Testis (tissue), 3 donors: Measurements from ENCODE around the gene UBXN10. TPM values are rescaled to one million over a fixed set of nuclear protein-coding genes. Genes with fewer than 3 reads are reported as not detected.

Experiments used
- DNase-seq: peaks from one replicate; pipeline ENCODE4 v3.0.0-alpha.2; 2019
- H3K27ac ChIP-seq, 2 donors: fragments of 200-600 bp; sonication (generic); one replicate each; pipeline ENCODE4 v1.5.1; 2019
- H3K27me3 ChIP-seq: fragments of 200-600 bp; sonication (generic); one replicate; pipeline ENCODE4 v1.5.1; 2019
- H3K36me3 ChIP-seq: fragments of 200-600 bp; sonication (generic); one replicate; pipeline ENCODE4 v1.5.1; 2017; ENCODE audit warnings: low read depth; ENCODE audit errors: missing control alignments
- H3K4me1 ChIP-seq: fragments of 200-600 bp; sonication (generic); one replicate; pipeline ENCODE4 v1.5.1; 2019
- H3K4me3 ChIP-seq, 2 donors: fragments of 200-600 bp; sonication (generic); one replicate each; pipeline ENCODE4 v1.5.1; 2017 to 2019
- H3K9me3 ChIP-seq: fragments of 200-600 bp; sonication (generic); one replicate; pipeline ENCODE4 v1.5.1; 2017
- POLR2A ChIP-seq: fragments of 450-650 bp; IDR thresholded peaks from one replicate; pipeline ENCODE4 v1.6.1; 2017; ENCODE audit warnings: antibody characterized with exemption, mild to moderate bottlenecking, moderate library complexity
- WGBS, 2 donors: methylation state at CpG; one replicate each; pipeline ENCODE4 v1.1.5; 2018; 5-methylcytosine and 5-hydroxymethylcytosine counted together
- intact Hi-C: fragments of 100-400 bp; cut with DNase I; formaldehyde crosslinking; loops from one replicate; pipeline ENCODE4 v1.15.1; 2023; ENCODE audit warnings: low total_unique reads
- polyA plus RNA-seq: library from polyadenylated mRNA; stranded (reverse); fragments of 350-450 nt; fragmentation: Illumina TruSeq; extraction: RNeasy Lipid Tissue Mini Kit (QIAGEN cat#74804); gene quantifications from one replicate; pipeline ENCODE4 v1.2.3, GENCODE V29; 2014; ENCODE audit warnings: low read depth, low replicate concordance; ENCODE audit not compliant: insufficient read depth
- total RNA-seq, 2 donors: library from RNA; depleted of rRNA; stranded (reverse); fragments of >200 nt; gene quantifications; one replicate each; pipeline ENCODE4 v1.2.3, GENCODE V29; 2016
- TF ChIP-seq, protein P1 (sequence below), 3 experiments: fragments of 450-650 bp in 2 of 3; fragments of 200-600 bp in 1 of 3; sonication (generic) in 1 of 3; IDR thresholded peaks; one replicate each; pipeline ENCODE4 v1.5.1; 2016 to 2019; ENCODE audit warnings: antibody characterized with exemption in 3 of 3, mild to moderate bottlenecking in 2 of 3, moderate library complexity in 1 of 3

UBXN10 gene
- total and polyA plus RNA-seq, 3 donors from 2014 or later, result 18.2 to 43.7 (median 23.7) TPM

GRCh38 chr1:20198296-20198695, 12.4 kb downstream of the UBXN10 start:
- Histone ChIP-seq H3K9me3 (no peaks in the 10 kb centered on the region), H3K27ac (no peak overlapping the region), H3K27me3 (no peaks in the 10 kb centered on the region), H3K36me3 (no peaks in the 10 kb centered on the region), H3K4me1 (peaks cover 13% of the 10 kb centered on the region), H3K4me3 (no peak overlapping the region)
- DNase-seq, result no peak
- TF ChIP-seq POLR2A, result no peak
- TF ChIP-seq, protein P1, sequence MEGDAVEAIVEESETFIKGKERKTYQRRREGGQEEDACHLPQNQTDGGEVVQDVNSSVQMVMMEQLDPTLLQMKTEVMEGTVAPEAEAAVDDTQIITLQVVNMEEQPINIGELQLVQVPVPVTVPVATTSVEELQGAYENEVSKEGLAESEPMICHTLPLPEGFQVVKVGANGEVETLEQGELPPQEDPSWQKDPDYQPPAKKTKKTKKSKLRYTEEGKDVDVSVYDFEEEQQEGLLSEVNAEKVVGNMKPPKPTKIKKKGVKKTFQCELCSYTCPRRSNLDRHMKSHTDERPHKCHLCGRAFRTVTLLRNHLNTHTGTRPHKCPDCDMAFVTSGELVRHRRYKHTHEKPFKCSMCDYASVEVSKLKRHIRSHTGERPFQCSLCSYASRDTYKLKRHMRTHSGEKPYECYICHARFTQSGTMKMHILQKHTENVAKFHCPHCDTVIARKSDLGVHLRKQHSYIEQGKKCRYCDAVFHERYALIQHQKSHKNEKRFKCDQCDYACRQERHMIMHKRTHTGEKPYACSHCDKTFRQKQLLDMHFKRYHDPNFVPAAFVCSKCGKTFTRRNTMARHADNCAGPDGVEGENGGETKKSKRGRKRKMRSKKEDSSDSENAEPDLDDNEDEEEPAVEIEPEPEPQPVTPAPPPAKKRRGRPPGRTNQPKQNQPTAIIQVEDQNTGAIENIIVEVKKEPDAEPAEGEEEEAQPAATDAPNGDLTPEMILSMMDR (IDR thresholded peaks at IDR 0.05), result no peak
- intact Hi-C loops, result no loop called here
- 89 to 94% methylated on average over 1 of the region's 1 CpG for WGBS, 2 donors

- Histone ChIP-seq H3K36me3 (no peaks in the 10 kb centered on the region), H3K27ac (no peak overlapping the region), H3K27me3 (no peaks in the 10 kb centered on the region), H3K4me3 (no peak overlapping the region), H3K4me1 (peaks cover 11% of the 10 kb centered on the region), H3K9me3 (no peaks in the 10 kb centered on the region)
- no peak for DNase-seq
- intact Hi-C loops, result no loop called here
- WGBS, 2 donors, result 74 to 79% methylated on average over 7 of the region's 7 CpGs
- TF ChIP-seq, protein P1 (IDR thresholded peaks at IDR 0.05), result no peak
- no peak for TF ChIP-seq POLR2A
These were observed 13.0 kb downstream of the UBXN10 start for GRCh38 chr1:20198918-20199317.

- no peak for TF ChIP-seq POLR2A
- TF ChIP-seq, protein P1 (IDR thresholded peaks at IDR 0.05), result no peak
- no peak for DNase-seq
- H3K9me3 ChIP-seq, result no peaks in the 10 kb centered on the region
- intact Hi-C loops, result no loop called here
- 69 to 86% methylated on average over 3 of the region's 3 CpGs for WGBS, 2 donors
- no peaks in the 10 kb centered on the region for H3K27me3 ChIP-seq
- no peak overlapping the region for H3K4me3 ChIP-seq
- no peaks in the 10 kb centered on the region for H3K36me3 ChIP-seq
- no peak overlapping the region for H3K27ac ChIP-seq
- H3K4me1 ChIP-seq, result peaks cover 10% of the 10 kb centered on the region
These were observed 13.5 kb downstream of the UBXN10 start for GRCh38 chr1:20199403-20199802.

- intact Hi-C loops, result loop anchor here (10.0 kb wide), 2 partner anchors 95 to 295 kb away; no protein-coding TSS in a partner anchor
- H3K36me3 ChIP-seq, result no peaks in the 10 kb centered on the region
- H3K27ac ChIP-seq, result no peak overlapping the region
- no peaks in the 10 kb centered on the region for H3K9me3 ChIP-seq
- no peak for DNase-seq
- TF ChIP-seq, protein P1 (IDR thresholded peaks at IDR 0.05), result no peak
- H3K4me1 ChIP-seq, result peaks cover 6% of the 10 kb centered on the region
- 78 to 88% methylated on average over 2 of the region's 2 CpGs for WGBS, 2 donors
- no peak overlapping the region for H3K4me3 ChIP-seq
- no peaks in the 10 kb centered on the region for H3K27me3 ChIP-seq
These were observed 13.9 kb downstream of the UBXN10 start for GRCh38 chr1:20199840-20200239.

DNA sequence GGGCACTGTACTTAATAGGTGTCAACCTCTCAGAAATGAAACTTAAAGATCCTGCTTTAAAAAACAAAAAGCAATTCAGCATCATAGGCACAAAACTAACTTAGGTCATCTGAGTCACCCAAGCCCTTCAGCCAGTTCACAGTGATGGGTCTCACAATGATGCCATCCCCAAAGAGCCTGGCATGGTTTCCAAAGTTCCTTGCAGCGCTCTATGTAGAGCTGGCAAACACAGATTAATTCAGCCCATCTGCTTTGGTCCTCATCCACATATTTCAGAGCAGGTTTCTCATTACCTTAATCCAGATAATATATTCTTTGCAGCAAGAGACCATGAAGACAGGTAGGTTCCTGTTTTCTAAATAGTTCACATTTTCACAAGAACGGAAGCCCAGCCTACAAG, 15.1 kb downstream of the UBXN10 start:
- 81 to 85% methylated on average over 2 of the region's 2 CpGs for WGBS, 2 donors
- intact Hi-C loops, result loop anchor here (10.0 kb wide), 2 partner anchors 96 to 294 kb away; no protein-coding TSS in a partner anchor
- no peaks in the 10 kb centered on the region for H3K4me1 ChIP-seq
- no peak overlapping the region for H3K27ac ChIP-seq
- no peak overlapping the region for H3K4me3 ChIP-seq
- H3K27me3 ChIP-seq, result no peaks in the 10 kb centered on the region
- H3K9me3 ChIP-seq, result no peaks in the 10 kb centered on the region
- DNase-seq, result no peak
- TF ChIP-seq POLR2A, result no peak
- TF ChIP-seq, protein P1 (IDR thresholded peaks at IDR 0.05), result no peak
- H3K36me3 ChIP-seq, result no peaks in the 10 kb centered on the region
